Anterior cingulate cortex (tissue), 58 donors: ENCODE data around the gene TOMM20L.
"Not testable (repeated sequence)": the region's sequence is repeated elsewhere in the genome, so short reads cannot be mapped to it uniquely, and the experiment has no call there.

ENCODE experiments used
- DNase-seq, 58 donors: peaks; one replicate each; lab custom pipeline; 2025; lab: John Stamatoyannopoulos, UW

The TOMM20L gene

DNA sequence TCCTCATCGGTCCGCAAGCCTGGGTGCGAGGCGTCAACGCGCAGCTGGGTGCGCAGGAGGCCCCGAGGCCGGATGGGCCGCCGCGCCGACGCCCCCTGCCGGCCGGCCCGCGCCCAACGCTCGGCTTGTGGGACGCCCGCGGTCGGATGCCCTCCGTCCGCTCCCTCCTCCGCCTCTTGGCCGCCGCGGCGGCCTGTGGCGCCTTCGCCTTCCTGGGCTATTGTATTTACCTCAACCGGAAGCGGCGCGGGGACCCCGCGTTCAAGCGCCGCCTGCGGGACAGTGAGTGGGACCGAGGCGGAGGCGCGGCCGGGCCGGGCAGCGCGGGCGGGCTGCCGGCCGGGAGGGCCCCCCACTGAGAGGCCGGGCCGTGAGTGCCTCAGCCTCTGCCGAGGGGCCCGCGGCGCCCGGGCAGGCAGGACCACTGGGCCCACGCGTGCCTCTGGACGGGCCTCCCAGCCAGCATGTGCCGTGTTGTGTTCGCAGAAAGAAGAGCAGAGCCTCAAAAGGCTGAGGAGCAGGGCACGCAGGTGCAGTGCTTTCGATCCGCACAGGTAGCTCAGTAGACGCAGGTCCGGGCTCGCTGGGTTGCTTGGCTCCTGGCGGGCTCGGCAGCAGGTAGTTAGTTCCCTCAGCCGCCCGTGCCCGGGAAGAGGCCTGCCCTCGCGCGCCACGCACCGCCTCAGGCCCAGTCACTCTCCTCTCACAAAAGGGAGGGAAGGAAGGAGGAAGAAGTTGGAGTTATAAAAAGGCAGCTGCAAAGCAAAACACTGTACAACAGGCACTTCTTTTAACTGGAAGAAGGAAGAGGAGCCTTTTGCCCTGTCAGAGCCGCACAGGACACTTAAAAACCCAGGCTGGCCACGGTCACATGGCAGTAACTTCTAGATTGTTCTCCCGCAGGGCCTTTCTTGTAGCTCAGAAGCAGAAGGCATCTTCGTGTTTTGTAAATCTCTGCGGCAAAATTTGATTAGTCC, at the start of gene TOMM20L:
Gene TOMM20L, plus strand, starts transcription at position 119 of the 977 bp plus-strand sequence. Its CDS starts 28 bp downstream, at position 147.
- DNase-seq: peak in 39 of 58 donors; percentile 6 to 66 (median 20)

DNA sequence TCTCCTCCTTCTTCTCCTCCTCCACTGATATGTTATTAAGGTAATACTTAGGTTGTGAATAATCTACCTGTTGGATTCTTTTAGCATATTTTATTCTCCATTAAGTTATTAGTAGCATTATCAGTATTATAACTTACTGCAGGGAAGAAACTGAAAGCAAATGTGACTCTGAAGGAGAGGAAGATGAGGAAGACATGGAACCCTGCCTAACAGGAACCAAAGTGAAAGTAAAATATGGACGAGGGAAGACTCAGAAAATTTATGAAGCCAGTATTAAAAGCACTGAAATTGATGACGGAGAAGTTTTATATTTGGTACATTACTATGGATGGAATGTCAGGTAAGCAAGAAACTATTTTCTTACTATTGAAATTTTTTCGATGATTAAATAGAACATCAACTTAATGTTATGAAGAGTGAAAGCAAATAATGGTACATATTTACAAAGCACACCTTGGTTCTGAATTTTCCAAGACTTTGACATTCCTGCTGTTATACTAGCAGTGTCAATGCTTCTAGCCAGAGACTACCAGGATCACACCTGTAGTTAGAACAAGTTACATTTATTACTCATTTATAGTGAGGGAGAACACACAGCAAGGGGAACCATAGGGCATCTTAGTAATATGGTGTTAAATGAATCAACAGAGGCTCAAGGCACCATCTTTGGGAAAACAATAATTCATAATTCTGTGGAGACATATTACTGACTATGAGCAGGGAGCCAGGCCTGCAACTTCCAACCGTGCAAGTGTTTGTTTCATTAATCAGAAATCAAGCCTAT, 42.0 kb upstream of the TOMM20L start:
- DNase-seq: no peak

DNA sequence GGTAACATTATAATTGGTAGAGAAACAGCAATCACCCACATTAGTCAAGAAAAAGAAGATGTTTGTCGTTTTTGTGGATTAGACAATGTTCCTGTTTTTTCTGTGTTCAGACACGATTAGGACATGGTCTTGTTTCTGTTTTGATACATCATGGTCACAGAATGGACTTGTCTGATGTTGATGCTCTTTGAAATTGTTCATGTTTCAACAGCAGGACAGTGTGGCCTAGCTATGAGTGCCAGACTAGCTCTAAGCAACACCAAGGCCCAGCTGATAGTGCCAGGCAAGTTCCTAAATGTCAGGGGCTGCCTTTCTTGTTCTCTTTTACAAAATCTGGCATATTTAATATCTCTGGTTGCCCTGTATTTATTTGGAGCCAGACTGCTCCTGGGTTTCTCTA, 40.9 kb upstream of the TOMM20L start:
- no peak for DNase-seq

DNA sequence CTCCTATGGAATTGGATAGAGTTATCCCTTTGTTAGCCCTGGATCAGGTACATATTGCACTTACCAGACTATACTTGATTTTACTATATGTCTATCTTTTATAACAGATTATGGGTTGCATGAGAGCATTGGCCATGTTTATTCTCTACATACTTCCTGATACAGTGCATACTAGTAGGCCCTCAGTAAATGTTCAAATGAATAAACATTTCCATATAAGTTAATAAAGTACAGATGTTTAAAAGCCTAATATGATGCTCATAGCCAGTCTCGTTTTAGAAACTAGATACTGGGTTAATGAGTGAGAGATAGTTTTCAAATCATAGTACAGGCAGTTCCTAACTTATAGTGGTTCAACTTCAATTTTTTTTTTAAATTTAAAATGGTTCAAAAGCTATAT, 39.5 kb upstream of the TOMM20L start:
- no peak for DNase-seq

DNA sequence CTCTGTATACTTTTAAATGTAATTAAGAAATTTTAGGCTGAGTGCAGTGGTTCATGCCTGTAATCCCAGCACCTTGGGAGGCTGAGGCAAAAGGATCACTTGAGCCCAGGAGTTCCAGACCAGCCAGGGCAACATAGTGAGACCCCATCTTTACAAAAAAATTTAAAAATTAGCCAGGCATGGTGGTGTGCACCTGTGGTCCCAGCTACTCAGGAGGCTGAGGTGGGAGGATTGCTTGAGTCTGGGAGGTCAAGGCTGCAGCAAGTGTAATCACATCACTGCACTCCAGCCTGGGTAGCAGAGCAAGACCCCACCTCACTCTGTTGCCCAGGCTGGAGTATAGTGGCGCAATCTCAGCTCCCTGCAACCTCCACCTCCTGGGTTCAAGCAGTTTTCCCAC, 33.5 kb upstream of the TOMM20L start:
- not testable (repeated sequence) for DNase-seq

DNA sequence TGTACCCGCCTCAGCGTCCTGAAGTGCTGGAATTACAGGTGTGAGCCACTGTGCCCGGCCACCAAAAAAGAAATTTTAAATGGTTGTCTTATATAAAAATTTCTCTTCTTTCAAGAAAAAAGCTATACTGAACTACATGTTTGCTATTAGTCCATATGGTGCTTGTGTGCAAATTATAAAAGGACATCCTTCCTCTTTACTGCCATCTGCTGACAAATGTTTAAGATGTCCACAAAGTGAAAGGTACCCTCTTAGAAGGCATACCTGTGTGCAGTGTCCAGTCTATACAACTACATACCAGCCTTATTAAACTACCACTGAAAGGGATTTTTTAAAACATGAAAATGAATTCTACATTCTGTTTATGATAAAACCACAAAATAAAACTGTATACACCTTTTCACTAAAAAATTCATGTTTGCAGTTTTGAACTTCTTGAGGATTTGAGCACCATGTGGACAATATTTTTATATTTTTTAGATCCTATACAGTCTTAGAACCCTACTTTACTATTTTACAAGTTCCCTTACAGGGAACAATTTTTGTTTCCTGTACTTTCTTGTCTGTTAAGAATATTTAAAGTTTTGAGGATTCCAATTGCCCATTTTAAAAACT, 32.8 kb upstream of the TOMM20L start:
- DNase-seq: no peak

DNA sequence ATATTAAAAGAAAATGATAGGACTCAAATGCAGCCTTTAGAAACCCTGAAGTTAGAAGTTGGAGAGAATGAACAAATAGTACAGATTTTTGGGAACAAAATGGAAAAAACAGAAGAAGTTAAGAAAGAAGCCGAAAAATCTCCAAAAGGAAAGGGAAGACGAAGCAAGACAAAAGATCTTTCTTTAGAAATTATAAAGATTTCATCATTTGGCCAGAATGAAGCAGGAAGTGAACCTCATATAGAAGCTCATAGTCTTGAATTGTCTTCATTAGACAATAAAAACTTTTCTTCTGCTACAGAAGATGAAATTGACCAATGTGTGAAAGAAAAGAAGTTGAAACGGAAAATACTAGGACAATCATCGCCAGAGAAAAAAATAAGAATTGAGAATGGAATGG, 31.4 kb upstream of the TOMM20L start:
- DNase-seq: no peak

DNA sequence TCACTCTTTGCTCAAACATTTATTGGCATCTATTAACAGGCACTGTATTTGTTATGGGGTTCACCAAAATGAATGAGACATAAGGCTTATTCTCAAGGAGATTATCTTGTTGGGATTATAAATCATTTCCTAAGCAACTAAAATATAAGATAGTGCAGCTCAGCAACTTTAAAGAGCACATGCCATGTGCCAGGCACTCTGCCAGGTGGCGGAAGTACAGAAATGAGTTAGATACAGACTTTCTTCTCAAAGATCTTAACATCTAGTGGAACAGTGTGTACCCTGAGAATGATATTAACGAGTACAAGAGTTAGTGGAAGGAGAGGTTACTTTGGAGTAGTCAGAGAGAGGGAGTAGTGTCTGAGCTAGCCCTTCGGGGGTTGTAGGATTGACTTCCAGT, 28.4 kb upstream of the TOMM20L start:
- no peak for DNase-seq

DNA sequence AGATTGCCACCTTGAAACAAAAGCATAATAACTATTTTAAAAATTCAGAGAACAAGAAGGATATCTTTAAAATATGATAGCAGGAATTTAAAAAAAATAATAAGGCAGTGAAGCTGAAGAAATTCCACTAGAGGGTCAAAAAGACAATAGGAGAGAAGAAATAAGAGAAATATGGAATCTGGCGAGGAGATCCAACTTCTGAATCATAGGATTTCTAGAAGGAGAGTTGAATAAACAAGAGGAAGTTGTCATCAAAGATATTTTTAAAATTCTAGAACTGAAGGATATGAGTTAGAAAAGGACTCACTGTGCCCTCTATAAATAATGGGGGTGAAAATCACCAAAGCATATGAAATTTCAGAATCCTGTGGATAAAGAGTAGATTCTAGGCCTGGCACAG, 26.8 kb upstream of the TOMM20L start:
- DNase-seq: no peak

DNA sequence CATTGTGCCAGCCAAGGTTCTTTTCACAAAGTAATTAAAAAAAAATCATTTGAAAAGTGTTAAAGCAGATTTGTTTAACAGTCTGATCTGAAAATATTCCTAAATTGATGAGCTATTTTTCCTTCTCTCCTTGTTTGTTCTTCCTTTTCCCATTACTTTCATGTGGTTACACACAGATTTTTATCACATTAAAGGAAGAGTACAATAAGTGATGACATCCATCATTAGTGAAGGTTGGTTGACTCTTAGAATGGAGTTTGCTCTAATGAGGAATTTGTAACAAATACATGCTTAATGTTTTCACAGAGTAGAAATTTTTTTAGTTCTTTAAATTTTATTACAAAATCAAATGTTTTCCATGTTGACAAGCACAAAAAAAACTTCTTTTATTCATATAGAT, 18.9 kb upstream of the TOMM20L start:
- no peak for DNase-seq

DNA sequence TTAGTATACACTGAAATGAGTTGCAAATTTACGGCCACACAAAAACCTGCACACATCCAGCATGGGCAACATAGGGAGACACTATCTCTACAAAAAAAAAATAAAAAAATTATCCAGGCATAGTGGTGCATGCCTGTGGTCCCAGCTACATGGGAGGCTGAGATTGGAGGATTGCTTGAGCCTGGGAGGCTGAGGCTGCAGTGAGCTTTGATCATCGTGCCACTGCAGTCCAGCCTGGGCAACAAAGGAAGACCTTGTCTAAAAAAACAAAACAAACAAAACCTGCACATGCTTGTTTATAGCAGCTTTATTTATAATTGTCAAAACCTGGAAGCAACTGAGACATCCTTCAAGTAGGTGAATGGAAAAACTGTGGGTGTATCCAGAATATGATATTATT, 4.9 kb upstream of the TOMM20L start:
- no peak for DNase-seq

DNA sequence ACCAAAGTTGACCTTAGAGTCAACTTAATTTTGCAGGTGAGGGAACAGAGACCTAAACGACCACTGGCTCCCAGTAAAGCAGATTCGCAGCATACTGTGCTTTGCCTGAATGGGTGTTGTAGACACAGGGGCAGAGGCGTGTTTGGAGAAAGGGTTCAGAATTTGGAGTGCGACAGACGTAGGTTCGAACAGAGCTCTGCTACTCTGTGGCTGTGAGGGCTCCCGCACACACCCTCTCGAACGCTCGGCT, 243 bp upstream of the TOMM20L start:
- peak in 1 of 58 donors; percentile 46 for DNase-seq

DNA sequence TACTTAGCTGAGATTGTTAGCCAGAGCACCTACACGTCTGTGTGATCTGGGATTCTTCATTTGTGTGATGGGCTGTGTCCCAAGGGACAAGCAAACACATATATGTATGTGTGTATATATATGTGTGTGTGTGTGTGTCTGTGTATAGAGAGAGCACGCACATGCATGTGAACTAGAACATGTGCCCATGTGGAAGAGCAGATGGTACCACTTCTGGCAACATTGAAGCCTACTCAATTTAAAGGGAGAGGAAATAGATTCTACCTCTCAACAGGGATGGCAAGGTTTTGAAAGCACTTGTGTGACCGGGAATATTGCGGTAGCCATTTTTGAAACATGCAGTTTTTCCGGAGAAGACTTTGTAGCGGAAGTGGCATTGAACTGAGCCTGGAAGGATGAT, 1.4 kb downstream of the TOMM20L start:
- DNase-seq: peak in 1 of 58 donors; percentile 0

DNA sequence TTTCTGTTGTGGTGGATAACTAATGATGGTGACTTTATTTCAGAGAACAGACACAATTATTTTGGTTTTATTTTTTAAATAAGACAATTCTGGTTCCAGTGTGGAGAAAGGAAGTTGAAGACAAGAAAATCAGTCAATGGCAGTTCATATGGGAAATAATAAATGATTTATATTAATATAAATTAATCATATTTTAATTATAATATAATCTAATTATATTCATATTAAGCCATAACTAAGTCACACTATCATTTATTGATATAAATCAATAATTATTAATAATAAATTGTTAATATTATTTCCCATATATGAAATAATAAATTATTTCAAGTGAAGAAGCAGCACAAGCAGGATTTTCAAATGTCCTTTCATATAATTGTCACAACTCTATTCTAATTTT, 2.8 kb downstream of the TOMM20L start:
- no peak for DNase-seq

DNA sequence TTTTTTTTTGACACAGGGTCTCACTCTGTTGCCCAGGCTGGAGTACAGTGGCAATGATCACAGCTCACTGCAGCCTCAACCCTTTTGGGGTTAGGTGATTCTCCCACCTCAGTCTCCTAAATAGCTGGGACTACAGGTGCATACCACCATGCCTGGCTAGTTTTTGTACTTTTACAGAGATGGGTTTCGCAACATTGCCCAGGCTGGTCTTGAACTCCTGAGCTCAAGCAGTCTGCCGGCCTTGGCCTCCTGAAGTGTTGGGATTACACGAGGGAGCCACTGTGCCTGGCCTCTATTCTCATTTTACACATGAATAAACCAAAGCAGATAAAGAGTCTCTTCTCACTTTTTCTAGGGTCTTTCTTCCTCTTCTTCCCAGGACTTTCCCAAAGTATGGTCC, 3.2 kb downstream of the TOMM20L start:
- no peak for DNase-seq

DNA sequence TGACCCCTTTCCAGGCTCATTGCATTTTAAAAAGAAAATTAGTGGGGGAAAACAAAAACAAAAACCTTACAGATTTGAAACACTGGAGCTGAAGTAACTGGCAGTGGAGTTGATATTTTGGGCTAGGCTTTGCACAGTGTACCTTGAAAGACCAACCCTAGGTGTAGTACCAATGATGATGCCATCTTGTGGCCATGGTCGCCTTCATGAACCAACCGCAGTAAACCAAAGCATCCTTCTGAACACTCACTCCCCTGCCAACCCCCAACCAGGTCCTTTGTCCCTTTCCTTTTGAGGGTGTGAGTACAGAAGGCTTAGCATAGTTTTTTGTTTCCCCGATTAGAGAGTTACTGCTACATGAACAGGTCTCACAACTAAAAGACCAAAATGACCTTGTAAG, 5.9 kb downstream of the TOMM20L start:
- DNase-seq: no peak

DNA sequence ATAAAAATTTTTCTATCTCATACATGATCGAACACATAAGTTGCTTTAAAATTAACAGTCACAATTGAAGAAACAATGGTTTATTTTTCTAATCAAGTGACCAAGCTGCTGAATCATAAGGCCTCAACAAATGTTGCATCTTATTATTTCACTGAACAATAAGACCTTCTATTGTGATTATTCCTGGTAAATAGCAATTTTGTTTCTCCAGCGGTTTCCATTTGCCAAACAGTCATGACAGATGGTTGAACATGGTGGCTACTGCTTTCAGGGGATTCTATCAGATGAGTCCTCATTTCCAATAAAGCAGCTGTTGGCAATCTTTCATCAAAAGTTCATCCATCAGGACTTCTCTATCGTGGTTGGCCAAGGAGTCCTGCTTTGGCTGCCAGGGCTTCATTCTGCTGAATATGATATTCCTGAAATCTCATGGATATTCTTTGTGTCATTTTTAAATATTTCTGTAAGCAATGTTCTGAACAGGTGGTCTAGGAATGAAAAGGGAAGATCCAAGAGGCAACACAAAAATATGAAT, 13.0 kb downstream of the TOMM20L start:
- peak in 6 of 58 donors; percentile 7 to 45 (median 14) for DNase-seq

DNA sequence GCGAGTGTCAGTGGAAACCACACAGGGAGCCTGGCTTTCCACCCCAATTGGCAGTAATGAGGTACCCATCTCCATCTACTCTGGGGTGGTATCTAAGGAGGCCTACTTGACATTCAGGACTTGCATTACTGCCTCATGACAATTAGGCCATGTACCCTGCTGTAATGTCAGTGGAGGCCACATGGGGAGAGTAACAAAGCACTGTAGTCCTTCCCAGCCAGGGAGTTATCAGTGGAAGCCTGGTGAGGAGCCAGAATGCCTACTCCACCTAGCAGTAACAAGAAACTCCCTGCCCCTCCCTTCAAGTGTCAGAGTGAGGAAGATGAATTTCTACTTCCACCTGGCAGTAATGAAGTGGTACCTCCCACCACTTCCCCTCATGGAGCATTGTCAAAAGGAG, 19.1 kb downstream of the TOMM20L start:
- no peak for DNase-seq

DNA sequence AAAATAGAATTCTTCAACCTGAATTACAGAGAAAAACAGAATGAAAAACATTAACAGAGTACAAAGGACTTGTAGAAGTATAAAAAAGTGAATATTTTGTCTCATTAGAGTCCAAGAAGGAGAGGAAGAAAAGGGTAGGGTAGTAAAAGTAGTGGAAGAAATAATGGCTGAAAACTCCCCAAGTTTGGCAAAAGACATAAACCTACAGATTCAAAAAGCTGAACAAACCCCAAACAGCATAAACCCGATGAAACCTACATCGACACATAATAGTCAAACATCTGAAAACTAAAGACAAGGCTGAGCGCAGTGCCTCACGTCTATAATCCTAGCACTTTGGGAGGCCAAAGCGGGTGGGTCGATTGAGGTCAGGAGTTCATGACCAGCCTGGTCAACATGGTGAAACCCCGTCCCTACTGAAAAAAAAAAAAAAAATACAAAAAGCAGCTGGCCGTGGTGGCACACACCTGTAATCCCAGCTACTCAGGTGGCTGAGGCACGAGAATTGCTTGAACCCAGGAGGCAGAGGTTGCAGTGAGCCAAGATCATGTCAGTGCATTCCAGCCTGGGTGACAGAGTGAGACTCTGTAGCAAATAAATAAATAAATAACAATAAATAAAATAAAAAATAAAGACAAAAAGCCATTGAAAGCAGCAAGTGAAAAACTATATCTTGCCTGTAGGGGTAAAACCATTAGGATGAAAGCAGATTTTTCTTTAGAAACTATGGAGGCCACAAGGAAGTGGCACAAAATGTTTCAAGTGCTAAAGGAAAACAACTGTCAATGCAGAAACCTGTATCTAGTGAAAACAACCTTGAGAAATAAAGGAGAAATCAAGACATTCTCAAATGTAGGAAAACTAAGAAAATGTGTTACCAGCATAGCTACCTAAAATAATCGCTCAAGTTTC, 20.2 kb downstream of the TOMM20L start:
- no peak for DNase-seq

DNA sequence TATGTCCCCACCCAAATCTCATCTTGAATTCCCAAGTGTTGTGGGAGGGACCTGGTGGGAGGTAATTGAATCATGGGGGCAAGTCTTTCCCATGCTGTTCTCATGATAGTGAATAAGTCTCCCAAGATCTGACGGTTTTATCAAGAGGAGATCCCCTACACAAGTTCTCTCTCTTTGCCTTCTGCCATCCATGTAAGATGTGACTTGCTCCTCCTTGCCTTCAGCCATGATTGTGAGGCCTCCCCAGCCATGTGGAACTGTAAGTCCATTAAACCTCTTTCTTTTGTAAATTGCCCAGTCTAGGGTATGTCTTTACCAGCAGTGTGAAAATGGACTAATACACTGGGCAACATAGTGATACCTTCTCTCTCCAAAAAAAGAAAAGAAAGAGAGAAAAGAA, 21.2 kb downstream of the TOMM20L start:
- not testable (repeated sequence) for DNase-seq
